Cardiac septum (tissue), 1 donor: ENCODE measurements around the gene CATSPERE. TPM values are rescaled to one million over a fixed set of nuclear protein-coding genes. Genes with fewer than 3 reads are reported as not detected.
"Not testable (repeated sequence)": the region's sequence is repeated elsewhere in the genome, so short reads cannot be mapped to it uniquely, and the experiment has no call there.

Experiments
- DNase-seq: peaks from one replicate; pipeline ENCODE4 v3.0.0-alpha.2; 2020; ENCODE audit warnings: low spot score
- intact Hi-C: fragments of 100-400 bp; cut with DNase I; formaldehyde crosslinking; loops from one replicate; pipeline ENCODE4 v1.14.0; 2022
- total RNA-seq: library from RNA; stranded (reverse); fragmentation: NEBNext Ultra II Directional; extraction: Animal tissue kit (Norgen Biotek cat#: 25700); gene quantifications from one replicate; pipeline ENCODE4 v1.2.1, GENCODE V29; 2021
- donor health status: DM: no; HTN: no; CAD: no.

The CATSPERE gene
- total RNA-seq, 1 donor from 2014 or later = 0.38 TPM

DNA sequence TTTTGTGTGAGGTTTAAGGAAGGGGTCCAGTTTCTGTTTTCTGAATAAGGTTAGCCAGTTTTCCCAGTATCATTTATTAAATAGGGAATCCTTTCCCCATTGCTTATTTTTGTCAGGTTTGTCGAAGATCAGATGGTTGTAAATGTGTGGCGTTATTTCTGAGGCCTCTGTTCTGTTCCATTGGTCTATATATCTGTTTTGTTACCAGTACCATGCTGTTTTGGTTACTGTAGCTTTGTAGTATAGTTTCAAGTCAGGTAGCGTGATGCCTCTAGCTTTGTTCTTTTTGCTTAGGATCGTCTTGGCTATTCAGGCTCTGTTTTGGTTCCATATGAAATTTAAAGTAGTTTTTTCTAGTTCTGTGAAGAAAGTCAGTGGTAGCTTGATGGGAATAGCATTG, 39.4 kb downstream of the CATSPERE start:
- intact Hi-C loops, DNase-seq: not testable (repeated sequence)

DNA sequence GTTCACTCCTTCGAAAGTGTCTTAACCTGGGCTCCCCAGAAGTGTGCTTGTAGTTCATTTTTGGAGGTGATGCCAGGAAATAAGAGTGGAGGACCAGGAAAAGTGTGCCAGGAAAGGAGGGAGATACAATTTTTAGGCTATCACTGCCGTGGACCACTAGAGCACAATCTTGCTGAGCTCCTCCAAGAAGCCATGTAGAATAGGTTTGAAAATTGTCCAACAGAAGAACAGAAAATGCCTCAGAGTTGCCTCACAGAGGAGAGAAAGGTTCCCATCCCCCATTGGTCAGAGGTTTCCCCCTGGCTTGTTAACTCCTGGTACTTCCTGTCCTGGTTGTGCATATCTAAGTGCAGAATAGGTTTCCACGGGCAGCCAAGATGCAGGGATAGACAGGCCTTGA, 41.6 kb downstream of the CATSPERE start:
- no peak for DNase-seq
- intact Hi-C loops = no loop called here

DNA sequence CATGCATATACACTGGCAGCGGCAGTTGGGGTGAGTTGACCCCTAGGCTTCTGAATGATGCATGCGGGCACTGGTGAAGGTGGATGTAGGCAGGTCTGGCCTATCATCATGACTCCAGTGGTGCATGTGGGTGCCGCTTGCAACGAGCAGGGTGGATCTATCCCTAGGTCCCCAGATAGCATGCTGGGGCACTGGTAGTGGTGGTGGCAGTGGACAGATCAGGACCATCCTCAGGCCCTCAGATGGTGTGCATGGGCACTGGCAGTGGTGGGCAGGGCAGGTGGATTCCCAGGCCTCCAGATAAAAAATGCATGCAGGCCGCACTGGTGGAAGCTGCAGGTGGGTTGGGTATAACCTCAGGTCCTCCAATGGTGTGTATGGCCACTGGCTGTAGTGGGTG, 52.4 kb downstream of the CATSPERE start:
- no peak for DNase-seq
- intact Hi-C loops = no loop called here

DNA sequence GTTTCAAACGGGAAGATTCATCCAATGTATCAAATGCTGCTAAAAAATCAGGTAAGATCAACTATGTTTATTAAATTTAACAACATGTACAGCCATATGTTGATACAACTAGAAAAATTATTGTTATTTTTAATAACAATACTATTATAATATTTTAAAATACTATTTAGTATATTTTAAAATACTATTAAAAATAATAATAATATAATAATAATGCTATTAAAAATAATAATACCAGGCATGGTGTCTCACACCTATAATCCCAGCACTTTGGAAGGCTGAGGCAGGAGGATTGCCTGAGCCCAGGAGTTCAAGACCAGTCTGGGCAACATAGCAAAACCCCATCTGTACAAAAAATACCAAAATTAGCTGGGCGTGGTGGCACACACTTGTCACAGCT, 54.6 kb downstream of the CATSPERE start:
- intact Hi-C loops = no loop called here
- DNase-seq = no peak

DNA sequence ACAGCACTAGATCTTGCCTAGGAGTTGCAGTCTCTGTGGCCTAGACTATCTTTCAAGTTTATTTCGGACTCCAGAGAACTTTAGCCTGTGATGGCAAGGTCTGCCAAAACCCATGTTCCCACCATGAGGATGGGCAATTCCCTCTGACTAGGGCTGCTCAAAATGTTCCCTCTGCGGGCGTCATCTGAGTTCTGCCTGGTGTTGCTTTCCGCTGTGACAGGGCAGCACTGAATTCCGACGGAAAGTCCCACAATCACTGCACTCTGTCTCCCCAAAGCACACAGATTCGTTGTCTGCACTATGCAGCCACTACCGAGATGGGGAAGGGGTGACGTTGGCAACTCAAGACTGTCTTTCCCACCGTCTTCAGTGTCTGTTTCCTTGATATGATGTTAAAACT, 75.2 kb downstream of the CATSPERE start:
- intact Hi-C loops = no loop called here
- no peak for DNase-seq

DNA sequence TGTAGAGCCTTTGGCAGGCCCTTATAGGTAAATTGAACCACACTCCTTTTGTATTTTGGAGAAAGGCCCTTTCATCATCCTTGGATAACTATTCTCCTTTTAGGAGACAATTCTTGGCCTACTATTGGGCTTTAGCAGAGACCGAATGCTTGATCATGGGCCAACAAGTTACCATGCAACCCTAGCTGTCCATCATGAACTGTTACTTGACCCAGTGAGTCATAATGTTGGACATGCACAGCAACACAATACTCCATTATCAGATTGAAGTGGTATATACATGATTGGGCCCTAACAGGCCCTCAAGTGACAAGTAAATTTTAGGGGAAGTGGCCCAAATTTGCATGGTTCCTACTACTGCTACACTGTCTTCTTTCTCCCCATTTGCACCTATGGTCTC, 84.4 kb downstream of the CATSPERE start:
- intact Hi-C loops = no loop called here
- DNase-seq = no peak

DNA sequence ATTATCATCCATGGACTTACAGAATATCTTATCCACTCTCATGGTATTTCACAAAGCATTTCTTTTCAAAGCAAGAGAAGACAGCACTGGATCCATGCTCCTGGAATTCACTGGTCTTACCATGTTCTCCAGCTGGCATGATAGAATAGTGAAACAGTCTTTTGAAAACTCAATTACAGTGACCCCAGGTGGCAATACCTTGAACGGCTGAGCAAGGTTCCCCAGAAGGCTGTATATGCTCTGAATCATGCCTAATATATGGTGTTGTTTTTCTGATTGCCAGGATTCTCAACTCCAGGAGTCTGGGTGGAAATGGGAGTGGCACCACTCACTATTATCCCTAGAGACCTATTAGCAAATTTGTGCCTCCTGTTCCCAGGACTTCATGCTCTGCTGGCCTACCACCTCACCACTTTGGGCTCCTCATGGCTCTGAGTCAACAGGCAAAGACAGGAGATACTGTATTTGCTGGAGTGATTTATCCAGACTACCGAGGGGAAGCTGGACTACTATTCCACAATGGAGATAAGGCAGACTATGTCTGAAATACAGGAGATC, 87.6 kb downstream of the CATSPERE start:
- DNase-seq = no peak
- intact Hi-C loops = no loop called here

DNA sequence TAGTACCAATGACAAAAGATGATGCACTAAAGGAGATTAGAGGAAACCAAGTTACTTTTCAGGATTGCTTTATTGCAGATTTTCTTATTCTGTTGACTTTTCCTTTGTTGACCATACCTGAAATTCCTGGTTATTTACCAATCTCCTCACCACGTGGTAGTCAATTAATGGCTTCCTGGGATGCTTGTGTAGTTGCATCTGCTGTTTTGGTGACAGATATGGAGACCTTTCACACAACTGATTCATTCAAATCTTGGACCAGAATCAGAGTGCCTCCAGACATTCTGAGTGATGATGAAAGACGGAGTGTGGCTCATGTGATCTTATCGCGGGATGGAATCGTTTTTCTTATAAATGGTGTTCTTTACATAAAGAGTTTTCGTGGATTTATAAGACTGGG, 91.3 kb downstream of the CATSPERE start:
- intact Hi-C loops = no loop called here

DNA sequence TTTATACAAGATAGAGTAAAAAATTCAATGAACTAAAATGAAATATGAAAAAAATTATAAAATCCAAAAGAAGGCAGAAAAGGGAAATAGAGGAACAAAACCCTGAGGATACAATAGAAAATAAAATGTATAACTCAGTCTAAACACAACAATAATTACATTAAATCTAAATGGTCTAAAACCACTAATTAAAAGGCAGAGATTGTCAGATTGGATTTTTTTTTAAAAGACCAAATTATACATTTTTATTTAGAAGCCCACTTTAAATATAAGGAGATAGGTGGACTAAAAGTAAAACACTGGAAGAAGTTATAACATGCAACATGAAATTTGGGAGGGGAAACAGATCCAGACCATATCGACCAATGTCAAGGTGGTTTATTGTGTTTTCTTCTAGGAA, 95.2 kb downstream of the CATSPERE start:
- DNase-seq = no peak
- intact Hi-C loops = no loop called here

More for the DNA sequence above, 91.3 kb downstream of the CATSPERE start:
- DNase-seq = no peak

DNA sequence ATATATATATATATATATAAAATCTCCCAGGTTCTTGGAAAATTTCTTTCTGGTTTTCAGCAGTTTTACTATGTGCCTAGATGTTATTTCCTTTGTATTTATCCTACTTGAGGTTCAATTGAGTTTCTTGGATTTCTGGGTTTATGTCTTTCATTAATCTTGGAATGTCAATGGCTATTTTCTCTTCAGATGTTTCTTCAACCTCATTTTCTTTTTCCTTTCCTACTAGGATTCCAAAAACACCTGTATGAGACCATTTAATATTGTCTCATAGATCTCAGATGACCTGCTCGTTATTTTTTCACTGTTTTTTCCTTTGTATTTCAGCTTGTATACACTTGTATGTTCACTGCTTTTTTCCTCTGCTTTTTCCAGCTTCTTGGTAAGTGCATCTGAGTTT, 96.5 kb downstream of the CATSPERE start:
- intact Hi-C loops = no loop called here
- DNase-seq = no peak

DNA sequence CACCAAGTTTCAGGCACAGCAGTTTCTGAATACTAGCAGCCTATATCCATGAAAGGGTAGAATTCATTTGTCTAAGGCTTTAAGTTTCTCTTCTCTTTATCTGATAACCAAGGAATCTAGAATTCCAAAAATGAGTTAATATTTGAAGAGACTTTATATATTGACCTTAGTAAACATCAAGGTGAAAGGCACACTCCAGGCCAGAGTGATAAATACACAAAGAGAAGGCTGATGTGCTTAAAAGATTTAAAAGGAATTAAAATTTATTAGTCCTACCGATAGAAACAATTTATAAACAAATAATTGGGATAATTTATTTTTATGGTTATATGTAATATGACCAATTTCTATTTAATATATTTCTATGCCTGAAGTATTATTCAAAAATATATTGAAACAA, 98.5 kb downstream of the CATSPERE start:
- DNase-seq = no peak

DNA sequence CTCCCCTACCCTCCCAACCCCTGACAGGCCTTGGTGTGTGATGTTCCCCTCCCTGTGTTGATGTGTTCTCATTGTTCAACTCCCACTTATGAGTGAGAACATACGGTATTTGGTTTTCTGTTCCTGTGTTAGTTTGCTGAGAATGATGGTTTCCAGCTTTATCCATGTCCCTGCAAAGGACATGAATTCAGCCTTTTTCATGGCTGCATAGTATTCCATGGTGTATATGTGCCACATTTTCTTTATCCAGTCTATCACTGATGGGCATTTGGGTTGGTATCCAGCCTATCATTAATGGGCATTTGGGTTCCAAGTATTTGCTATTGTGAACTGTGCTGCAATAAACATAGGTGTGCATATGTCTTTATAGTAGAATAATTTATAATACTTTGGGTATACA, 101.8 kb downstream of the CATSPERE start:
- intact Hi-C loops, DNase-seq: not testable (repeated sequence)

More for the DNA sequence above, 98.5 kb downstream of the CATSPERE start:
- intact Hi-C loops = no loop called here

DNA sequence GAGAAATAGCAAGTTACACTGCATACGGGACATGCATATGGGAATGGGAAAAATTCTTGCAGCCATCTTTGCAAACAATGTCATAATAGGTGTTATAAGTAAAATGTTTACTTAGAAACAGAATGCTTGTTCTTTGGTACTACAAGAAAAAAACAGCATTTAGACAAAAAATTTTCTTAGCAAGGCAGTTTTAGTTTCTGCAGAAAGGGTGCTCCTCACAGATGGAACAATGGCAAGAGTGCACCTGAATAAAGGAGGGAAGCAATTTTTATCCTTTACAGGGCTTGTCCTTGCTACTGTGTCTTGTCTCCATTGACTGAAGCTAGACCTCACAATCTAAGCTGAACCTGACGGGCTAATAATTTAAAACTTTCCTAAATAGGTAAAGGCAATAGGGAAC, 112.7 kb downstream of the CATSPERE start:
- no peak for DNase-seq
- intact Hi-C loops = no loop called here

DNA sequence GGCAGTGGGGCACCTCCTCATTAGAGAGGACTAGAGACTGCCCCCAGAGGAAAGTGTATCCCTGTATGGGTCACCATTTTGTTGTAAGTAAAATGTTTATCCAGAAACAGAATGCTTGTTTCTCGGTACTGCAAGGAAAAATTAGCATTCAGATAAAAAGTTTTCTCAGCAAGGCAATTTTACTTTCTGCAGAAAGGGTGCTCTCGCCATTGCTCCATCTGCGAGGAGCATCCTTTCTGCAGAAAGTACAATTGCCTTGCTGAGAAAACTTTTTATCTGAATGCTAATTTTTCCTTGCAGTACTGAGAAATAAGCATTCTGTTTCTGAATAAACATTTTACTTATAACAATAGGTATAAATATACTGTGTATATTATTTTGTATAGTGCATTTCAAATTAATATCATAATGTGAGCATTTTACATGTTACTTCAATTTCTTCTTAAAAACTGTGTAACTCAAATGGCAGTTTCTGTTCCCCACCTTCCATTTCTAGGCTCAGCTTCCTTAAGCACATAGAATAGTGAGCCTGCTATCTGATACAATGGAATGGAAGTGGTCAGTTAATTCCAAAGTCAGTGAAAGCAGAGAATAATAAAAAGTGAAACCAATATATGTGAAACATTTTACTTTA, 115.3 kb downstream of the CATSPERE start:
- intact Hi-C loops = no loop called here
- no peak for DNase-seq

DNA sequence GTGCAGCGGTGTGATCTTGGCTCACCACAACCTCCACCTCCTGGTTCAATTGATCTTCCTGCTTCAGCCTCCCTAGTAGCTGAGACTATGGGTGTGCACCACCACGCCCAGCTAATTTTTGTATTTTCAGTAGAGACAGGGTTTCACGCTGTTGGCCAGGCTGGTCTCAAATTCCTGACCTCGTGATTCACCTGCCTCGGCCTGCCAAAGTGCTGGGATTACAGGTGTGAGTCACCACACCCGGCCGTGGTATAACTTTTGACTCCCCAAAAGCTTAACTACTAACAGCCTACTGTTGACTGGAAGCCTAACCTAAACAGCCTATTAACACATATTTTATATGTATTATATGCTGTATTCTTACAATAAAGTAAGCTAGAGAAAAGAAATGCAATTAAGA, 117.1 kb downstream of the CATSPERE start:
- DNase-seq, intact Hi-C loops: not testable (repeated sequence)

DNA sequence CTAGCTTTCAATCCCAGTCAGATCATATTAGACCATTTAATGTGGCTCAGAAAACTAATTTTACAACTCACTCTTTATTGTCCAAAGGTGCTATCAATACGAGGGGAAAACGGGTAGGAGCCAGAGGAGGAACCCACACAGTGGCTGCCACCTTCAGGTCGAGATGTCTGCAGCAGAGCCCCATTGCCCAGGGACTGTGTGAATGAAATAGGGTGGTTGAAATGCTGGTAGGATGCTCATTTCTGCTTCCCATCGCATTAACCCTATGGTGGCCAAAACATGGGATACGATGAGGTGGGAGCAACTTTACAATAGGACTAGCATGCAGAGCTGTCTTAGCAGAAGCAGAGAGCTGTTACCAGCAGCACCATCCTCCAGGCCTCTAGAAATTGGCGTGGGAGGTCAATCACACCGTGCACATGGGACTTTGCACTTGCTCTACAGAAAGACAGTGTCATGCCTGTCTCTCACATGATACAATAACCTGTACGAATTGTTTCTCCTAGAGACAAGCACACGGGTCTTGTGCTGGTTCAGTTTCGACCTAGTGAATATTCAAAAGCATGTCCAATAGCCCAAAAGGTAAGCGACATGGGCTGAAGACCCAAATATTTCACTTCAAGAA, 122.4 kb downstream of the CATSPERE start:
- intact Hi-C loops = no loop called here
- DNase-seq = no peak

DNA sequence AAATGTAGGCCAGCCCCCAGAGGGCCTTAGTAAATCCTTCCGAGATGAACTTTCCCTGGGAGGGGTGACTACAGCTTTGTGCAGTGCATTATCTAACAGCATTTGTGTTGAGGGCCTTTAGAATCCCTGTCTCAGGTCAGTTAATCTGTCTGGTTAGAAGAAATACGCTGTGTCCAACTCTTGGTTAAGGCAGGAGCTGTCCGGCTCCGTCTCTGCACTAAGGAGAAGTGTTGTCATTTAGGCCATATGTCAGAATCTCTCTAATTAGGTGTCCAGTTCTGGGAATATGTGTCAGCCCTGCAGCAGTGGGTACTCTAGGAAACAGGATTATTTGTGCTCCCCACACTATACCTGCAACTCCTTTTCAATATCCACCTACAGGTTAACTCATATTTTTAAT, 124.8 kb downstream of the CATSPERE start:
- intact Hi-C loops = no loop called here
- no peak for DNase-seq

DNA sequence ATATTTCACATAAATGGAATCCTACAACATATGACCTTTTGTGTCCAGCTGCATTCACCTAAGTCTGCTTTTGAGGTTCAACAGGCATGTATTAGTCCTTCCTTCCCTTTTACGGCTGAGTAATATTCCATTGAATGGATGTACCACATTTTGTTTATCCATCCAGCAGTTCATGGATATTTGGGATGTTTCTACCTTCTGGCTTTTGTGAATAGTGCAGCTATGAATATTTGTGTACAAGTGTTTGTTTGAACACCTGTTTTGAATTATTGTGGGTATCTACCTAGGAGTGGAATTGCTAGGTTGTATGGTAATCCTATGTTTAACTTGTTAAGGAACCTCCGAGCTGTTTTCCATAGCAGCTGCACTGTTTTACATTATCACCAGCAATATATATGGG, 129.6 kb downstream of the CATSPERE start:
- intact Hi-C loops = no loop called here
- no peak for DNase-seq

DNA sequence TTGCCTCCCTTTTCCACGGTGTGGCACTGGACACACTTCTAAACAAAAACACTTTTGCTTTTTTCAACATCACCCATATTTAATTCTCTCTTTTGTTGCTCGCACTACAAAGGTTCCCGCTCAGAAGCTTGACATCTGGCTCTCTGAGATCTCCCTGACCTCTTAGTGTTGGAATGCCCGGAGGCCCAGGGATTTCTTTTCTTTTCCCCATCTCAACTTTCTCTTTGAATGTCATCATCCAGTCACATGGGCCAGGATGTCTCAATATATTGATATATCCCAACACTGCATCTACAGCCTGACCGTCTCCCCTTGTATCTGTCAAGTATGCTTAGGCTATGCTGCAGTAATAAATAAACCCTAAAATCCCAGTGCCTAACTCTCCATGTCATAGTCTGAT, 137.5 kb downstream of the CATSPERE start:
- DNase-seq = no peak
- intact Hi-C loops = no loop called here

DNA sequence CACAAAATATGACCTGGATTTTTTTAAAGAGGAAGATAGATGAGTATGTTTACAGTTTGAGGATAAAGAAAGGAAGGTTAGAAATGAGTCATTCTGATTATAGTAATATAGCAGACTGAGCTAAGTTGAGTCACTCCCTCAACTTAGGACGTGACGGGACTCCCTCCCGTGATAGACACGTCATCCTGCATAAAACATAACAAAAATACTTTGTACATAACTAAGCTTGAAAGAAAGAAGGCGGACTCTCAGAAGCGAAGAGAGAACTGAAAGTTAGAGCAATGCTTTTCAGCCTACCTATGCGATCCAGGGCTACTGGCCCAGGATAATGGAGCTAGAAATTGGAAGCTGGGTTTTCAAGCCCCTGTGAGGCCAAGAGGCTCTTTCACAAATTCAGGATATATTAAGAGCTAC, 138.9 kb downstream of the CATSPERE start:
- intact Hi-C loops = loop anchor here (5.0 kb wide), 1 partner anchor 442 kb away; no protein-coding TSS in a partner anchor
- DNase-seq = no peak

DNA sequence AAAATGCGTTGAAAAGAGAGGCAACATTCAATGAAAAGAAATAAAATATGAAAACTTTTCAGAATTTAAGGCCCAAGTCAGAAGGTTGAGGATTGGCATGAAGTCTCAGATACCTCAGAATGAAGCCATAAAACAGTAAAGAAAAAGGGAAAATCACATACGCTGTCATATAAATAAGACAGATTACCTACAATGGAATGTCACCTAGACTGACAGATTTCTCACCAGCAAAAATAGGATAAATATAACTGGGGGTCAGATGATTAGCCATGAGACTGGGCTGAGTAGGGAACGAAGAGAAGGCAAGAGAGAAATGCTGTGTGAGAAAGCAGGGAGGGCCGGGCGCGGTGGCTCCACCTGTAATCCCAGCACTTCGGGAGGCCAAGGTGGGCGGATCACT, 140.3 kb downstream of the CATSPERE start:
- no peak for DNase-seq
- intact Hi-C loops = loop anchor here (5.0 kb wide), 1 partner anchor 441 kb away; no protein-coding TSS in a partner anchor
